Progenitor cell of endocrine pancreas (in vitro differentiated cells): ENCODE measurements around the gene SNCAIP. TPM values are rescaled to one million over a fixed set of nuclear protein-coding genes. Genes with fewer than 3 reads are reported as not detected.

Experiments used
- DNase-seq: peaks from one replicate; pipeline ENCODE4 v3.0.0; 2021; ENCODE audit warnings: low spot score; ENCODE audit not compliant: unreplicated experiment
- H3K27ac Mint-ChIP-seq: 2 replicates; pipeline ENCODE4 v1.8.0; 2021; ENCODE audit warnings: mild to moderate bottlenecking, moderate library complexity, mixed read lengths
- H3K27me3 Mint-ChIP-seq: 2 replicates; pipeline ENCODE4 v1.8.0; 2021; ENCODE audit warnings: mixed read lengths
- H3K36me3 Mint-ChIP-seq: 2 replicates; pipeline ENCODE4 v1.8.0; 2022; ENCODE audit warnings: mixed read lengths; ENCODE audit not compliant: insufficient read depth
- H3K4me1 Mint-ChIP-seq: 2 replicates; pipeline ENCODE4 v1.8.0; 2021; ENCODE audit warnings: low read depth, mixed read lengths
- H3K4me3 Mint-ChIP-seq: 2 replicates; pipeline ENCODE4 v1.8.0; 2021; ENCODE audit warnings: low read depth, mild to moderate bottlenecking, moderate library complexity, mixed read lengths
- H3K9me3 Mint-ChIP-seq: 2 replicates; pipeline ENCODE4 v1.8.0; 2021; ENCODE audit warnings: low read depth, mixed read lengths
- total RNA-seq: library from RNA; stranded (reverse); gene quantifications from 2 replicates; pipeline ENCODE4 v1.2.1, GENCODE V29; 2021
- TF ChIP-seq, protein P1 (sequence below): fragments of 200-600 bp; sonication (generic); IDR thresholded peaks from one replicate; pipeline ENCODE4 v1.5.0; 2021; ENCODE audit warnings: antibody characterized with exemption, mild to moderate bottlenecking; ENCODE audit not compliant: unreplicated experiment

The SNCAIP gene
- total RNA-seq, 1 donor from 2014 or later = 13.7 TPM

DNA sequence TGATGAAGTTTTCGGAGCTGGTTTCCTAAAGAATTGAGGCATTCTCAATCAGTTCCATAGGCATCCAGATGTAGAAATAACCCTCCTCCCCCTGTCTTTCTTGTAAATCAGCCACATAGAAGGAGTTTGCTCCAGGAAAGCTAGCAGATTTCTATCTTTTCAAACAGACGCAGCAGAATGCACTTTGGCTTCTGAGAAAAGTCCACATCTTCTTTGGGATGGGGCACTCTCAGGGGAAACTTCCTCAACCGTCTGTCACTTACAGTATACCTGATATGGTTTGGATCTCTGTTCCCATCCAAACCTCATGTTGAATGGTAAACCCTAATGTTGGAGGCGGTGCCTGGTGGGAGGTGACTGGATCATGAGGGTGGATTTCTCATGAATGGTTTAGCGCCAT lies 94.1 kb downstream of the SNCAIP start:
- H3K27me3 Mint-ChIP-seq = peaks cover 5% of the 10 kb centered on the region
- DNase-seq = no peak
- no peak overlapping the region for H3K4me3 Mint-ChIP-seq
- H3K27ac Mint-ChIP-seq = no peak overlapping the region
- H3K9me3 Mint-ChIP-seq = no peaks in the 10 kb centered on the region
- peaks cover 49% of the 10 kb centered on the region for H3K4me1 Mint-ChIP-seq
- TF ChIP-seq, protein P1, sequence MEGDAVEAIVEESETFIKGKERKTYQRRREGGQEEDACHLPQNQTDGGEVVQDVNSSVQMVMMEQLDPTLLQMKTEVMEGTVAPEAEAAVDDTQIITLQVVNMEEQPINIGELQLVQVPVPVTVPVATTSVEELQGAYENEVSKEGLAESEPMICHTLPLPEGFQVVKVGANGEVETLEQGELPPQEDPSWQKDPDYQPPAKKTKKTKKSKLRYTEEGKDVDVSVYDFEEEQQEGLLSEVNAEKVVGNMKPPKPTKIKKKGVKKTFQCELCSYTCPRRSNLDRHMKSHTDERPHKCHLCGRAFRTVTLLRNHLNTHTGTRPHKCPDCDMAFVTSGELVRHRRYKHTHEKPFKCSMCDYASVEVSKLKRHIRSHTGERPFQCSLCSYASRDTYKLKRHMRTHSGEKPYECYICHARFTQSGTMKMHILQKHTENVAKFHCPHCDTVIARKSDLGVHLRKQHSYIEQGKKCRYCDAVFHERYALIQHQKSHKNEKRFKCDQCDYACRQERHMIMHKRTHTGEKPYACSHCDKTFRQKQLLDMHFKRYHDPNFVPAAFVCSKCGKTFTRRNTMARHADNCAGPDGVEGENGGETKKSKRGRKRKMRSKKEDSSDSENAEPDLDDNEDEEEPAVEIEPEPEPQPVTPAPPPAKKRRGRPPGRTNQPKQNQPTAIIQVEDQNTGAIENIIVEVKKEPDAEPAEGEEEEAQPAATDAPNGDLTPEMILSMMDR = no peak
- H3K36me3 Mint-ChIP-seq = no peaks in the 10 kb centered on the region

GRCh38 chr5:122408592-122409224 lies 96.7 kb downstream of the SNCAIP start:
- Mint-ChIP-seq H3K36me3 (no peaks in the 10 kb centered on the region), H3K4me1 (peaks cover 33% of the 10 kb centered on the region), H3K27me3 (peaks cover 18% of the 10 kb centered on the region), H3K27ac (no peak overlapping the region), H3K9me3 (no peaks in the 10 kb centered on the region), H3K4me3 (no peak overlapping the region)
- TF ChIP-seq, protein P1 = no peak
- DNase-seq = no peak

DNA sequence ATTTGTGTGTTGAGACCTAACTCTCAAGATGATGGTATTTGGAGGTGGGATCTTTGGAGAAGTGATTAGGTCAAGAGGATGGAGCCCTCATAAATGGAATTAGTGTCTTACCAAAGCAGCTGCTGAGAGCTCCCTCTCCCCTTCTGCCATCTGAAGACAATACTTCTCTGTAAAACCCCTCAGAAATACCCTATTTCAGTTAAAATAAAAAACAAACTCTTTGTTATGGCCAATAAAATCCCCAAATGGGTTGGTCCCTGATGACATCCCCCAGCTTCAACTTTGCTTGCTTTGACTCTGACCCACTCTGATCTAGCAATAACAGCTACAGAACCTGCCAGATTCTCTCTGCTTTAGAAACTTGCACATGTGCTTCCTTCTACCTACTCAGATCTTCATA lies 100.9 kb downstream of the SNCAIP start:
- H3K4me3 Mint-ChIP-seq = no peak overlapping the region
- peaks cover 15% of the 10 kb centered on the region for H3K27me3 Mint-ChIP-seq
- no peaks in the 10 kb centered on the region for H3K36me3 Mint-ChIP-seq
- no peak for DNase-seq
- H3K27ac Mint-ChIP-seq = no peak overlapping the region
- no peaks in the 10 kb centered on the region for H3K9me3 Mint-ChIP-seq
- peaks cover 16% of the 10 kb centered on the region for H3K4me1 Mint-ChIP-seq
- TF ChIP-seq, protein P1 = no peak

DNA sequence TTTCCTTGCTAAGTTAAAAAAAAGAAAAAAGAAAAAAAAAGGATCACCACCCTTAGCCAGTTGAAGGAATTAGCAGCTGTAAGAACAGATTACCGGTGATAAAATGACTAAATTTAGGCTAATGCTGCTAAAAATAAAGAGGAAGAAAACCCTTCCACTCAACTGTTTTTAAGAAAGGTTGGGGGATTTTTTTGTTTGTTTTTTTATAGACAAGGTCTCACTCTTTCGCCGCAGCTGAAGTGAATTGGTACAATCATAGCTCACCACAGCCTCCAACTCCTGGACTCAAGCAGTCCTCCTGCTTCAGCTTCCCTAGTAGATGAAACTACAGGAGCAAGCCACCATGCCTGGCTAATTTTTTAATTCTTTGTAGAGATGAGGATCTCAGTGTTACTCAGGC lies 101.7 kb downstream of the SNCAIP start:
- Mint-ChIP-seq H3K4me3 (no peak overlapping the region), H3K9me3 (no peaks in the 10 kb centered on the region), H3K27me3 (peaks cover 15% of the 10 kb centered on the region), H3K36me3 (no peaks in the 10 kb centered on the region), H3K27ac (no peak overlapping the region), H3K4me1 (peaks cover 20% of the 10 kb centered on the region)
- DNase-seq = no peak
- TF ChIP-seq, protein P1 = no peak

DNA sequence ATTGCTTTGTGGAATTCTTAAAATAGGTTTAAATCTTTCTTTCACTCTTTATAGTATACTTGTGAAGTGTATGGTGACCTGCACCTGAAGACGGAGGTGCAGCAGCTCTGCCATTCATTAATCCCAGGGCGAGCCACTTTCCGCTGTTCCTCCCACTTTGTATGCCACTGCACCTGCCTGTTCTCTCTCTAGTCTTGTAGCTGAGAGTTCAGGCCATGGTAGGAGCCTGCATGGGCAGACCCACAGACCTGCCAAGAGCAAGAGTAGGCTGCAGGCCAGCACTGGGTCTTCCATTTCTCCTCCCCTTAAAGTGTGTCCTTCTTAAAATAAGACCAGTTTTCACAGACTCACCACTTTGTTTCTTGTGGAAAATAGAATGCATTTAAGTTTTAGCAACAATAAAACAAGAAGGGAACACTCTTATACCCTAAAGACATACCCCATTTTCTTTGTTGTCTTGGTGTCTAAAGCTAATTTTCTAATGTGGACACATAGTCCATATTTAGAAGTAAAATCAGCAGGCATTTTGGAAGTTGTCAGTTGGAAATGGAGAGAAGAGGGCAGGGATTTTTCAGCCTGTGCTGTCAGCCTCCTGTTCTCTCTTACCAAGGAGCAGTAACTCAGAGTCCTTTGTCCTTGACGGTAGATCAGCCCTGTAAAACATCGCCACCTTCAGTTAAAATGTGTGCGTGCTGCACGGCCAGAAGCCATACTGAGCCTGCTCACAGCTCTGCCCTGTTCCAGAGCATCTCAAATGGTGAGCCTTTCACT lies 103.2 kb downstream of the SNCAIP start:
- Mint-ChIP-seq H3K27me3 (peaks cover 15% of the 10 kb centered on the region), H3K9me3 (no peaks in the 10 kb centered on the region), H3K36me3 (no peaks in the 10 kb centered on the region), H3K27ac (peak overlapping the region; percentile 79), H3K4me3 (no peak overlapping the region), H3K4me1 (peaks cover 31% of the 10 kb centered on the region)
- TF ChIP-seq, protein P1 = peak; percentile 69
- DNase-seq = peak; percentile 41
